Measurements from ENCODE around the gene CACNG8.

- TF ChIP-seq CREB5 (CRISPR knock-in tag; IDR thresholded peaks at IDR 0.05; ENCODE audit: low read depth) (no peak), ZNF70 (CRISPR knock-in tag; IDR thresholded peaks at IDR 0.05) (no peak), BACH2 (CRISPR knock-in tag; IDR thresholded peaks at IDR 0.05; ENCODE audit: borderline replicate concordance) (no peak), GLIS3 (CRISPR knock-in tag; IDR thresholded peaks at IDR 0.05) (no peak), TOX (CRISPR knock-in tag; IDR thresholded peaks at IDR 0.05; ENCODE audit: borderline replicate concordance) (no peak), ZFP3 (CRISPR knock-in tag; IDR thresholded peaks at IDR 0.05) (no peak), ZFP30 (CRISPR knock-in tag; IDR thresholded peaks at IDR 0.05) (no peak), PATZ1 (CRISPR knock-in tag; IDR thresholded peaks at IDR 0.05; ENCODE audit: borderline replicate concordance) (no peak), RARB (CRISPR knock-in tag; IDR thresholded peaks at IDR 0.05) (no peak), ZNF565 (CRISPR knock-in tag; conservative IDR thresholded peaks at IDR 0.05; ENCODE audit: low read depth) (no peak), POU6F1 (CRISPR knock-in tag; IDR thresholded peaks at IDR 0.05; ENCODE audit: borderline replicate concordance, low read depth) (no peak), CSRNP3 (CRISPR knock-in tag; IDR thresholded peaks at IDR 0.05) (no peak)
Observed at GRCh38 chr19:53966931-53967330, 4.2 kb downstream of the CACNG8 start.

Data from SK-N-SH treated with all-trans-retinoic acid at 6 μM for 48 hours (cell line).